ENCODE measurements around the gene RAD23A. TPM values are rescaled to one million over a fixed set of nuclear protein-coding genes. Genes with fewer than 3 reads are reported as not detected.
"Not testable (repeated sequence)": the region's sequence is repeated elsewhere in the genome, so short reads cannot be mapped to it uniquely, and the experiment has no call there.

RAD23A gene
- total RNA-seq, 1 donor from 2014 or later = 60.5 TPM

GRCh38 chr19:12937927-12938778 is 7.5 kb upstream of the RAD23A start, which contains the start of gene CALR:
CALR (plus strand) TSS chr19:12938609; CDS start chr19:12938680, 71 bp downstream.
- peak; percentile 100 for DNase-seq (ENCODE audit: low read depth in 2 of 2)

GRCh38 chr19:12938779-12939601 is 6.7 kb upstream of the RAD23A start:
- peak; percentile 48 to 55 for DNase-seq (ENCODE audit: low read depth in 2 of 2)

GRCh38 chr19:12939975-12940423 is 5.7 kb upstream of the RAD23A start:
- no peak for DNase-seq (ENCODE audit: low read depth in 2 of 2)

GRCh38 chr19:12940897-12941296 is 4.8 kb upstream of the RAD23A start:
- DNase-seq (ENCODE audit: low read depth in 2 of 2) = no peak

GRCh38 chr19:12943437-12944044 is 2.1 kb upstream of the RAD23A start:
- no peak for DNase-seq (ENCODE audit: low read depth in 2 of 2)

GRCh38 chr19:12944104-12944674 is 1.5 kb upstream of the RAD23A start:
- DNase-seq (ENCODE audit: low read depth in 2 of 2) = no peak

- DNase-seq (ENCODE audit: low read depth in 2 of 2) = peak; percentile 88
Observed at GRCh38 chr19:12946092-12946721, 545 bp downstream of the RAD23A start.

- no peak for DNase-seq (ENCODE audit: low read depth in 2 of 2)
Observed at GRCh38 chr19:12946731-12947496, 1.3 kb downstream of the RAD23A start.

- DNase-seq (ENCODE audit: low read depth in 2 of 2) = no peak
Observed at GRCh38 chr19:12947702-12948611, 2.3 kb downstream of the RAD23A start.

- DNase-seq (ENCODE audit: low read depth in 2 of 2) = no peak
Observed at GRCh38 chr19:12948612-12949362, 3.1 kb downstream of the RAD23A start.

GRCh38 chr19:12949363-12950283 is 4.0 kb downstream of the RAD23A start:
- DNase-seq (ENCODE audit: low read depth in 2 of 2) = no peak

GRCh38 chr19:12952050-12952449 is 6.4 kb downstream of the RAD23A start:
- DNase-seq (ENCODE audit: low read depth in 2 of 2) = not testable (repeated sequence)

GRCh38 chr19:12952488-12953137 is 7.0 kb downstream of the RAD23A start:
- DNase-seq (ENCODE audit: low read depth in 2 of 2) = peak; percentile 88 to 90

- peak in 1 of 2 donors; percentile 61 for DNase-seq (ENCODE audit: low read depth in 2 of 2)
Observed at GRCh38 chr19:12953138-12953798, 7.6 kb downstream of the RAD23A start.

- DNase-seq (ENCODE audit: low read depth in 2 of 2) = no peak
Observed at GRCh38 chr19:12953799-12954611, 8.3 kb downstream of the RAD23A start.
